H9 (cell line): Measurements from ENCODE around the gene TBCK. TPM values are rescaled to one million over a fixed set of nuclear protein-coding genes. Genes with fewer than 3 reads are reported as not detected.
A peak's percentile ranks its signal among the peaks of the same experiment; 100 is the strongest.

Experiments used
- DNase-seq: peaks from one replicate; pipeline ENCODE4 v3.0.0-alpha.2; 2017
- H2AFZ ChIP-seq: one replicate; pipeline ENCODE4 v1.6.1; 2013; ENCODE audit warnings: mild to moderate bottlenecking, low read length, control low read depth, moderate library complexity
- H2AK5ac ChIP-seq: 2 replicates; pipeline ENCODE4 v1.6.1; 2013; ENCODE audit warnings: low read length, control low read depth, mixed read lengths; ENCODE audit not compliant: insufficient read length
- H2BK120ac ChIP-seq: one replicate; pipeline ENCODE4 v1.6.1; 2013; ENCODE audit warnings: low read depth, mild to moderate bottlenecking, low read length, control low read depth, inconsistent platforms; ENCODE audit not compliant: poor library complexity, severe bottlenecking
- H2BK12ac ChIP-seq: 2 replicates; pipeline ENCODE4 v1.6.1; 2013; ENCODE audit warnings: low read length, control low read depth, mixed read lengths, low read depth; ENCODE audit not compliant: insufficient read length
- H2BK15ac ChIP-seq: 2 replicates; pipeline ENCODE4 v1.6.1; 2013; ENCODE audit warnings: low read depth, low read length, control low read depth
- H2BK20ac ChIP-seq: one replicate; pipeline ENCODE4 v1.6.1; 2013; ENCODE audit warnings: low read depth, mild to moderate bottlenecking, low read length, control low read depth, inconsistent platforms; ENCODE audit not compliant: poor library complexity, severe bottlenecking
- H2BK5ac ChIP-seq: 2 replicates; pipeline ENCODE4 v1.6.1; 2013; ENCODE audit warnings: low read length, control low read depth, mixed read lengths; ENCODE audit not compliant: insufficient read length
- H3K14ac ChIP-seq: 2 replicates; pipeline ENCODE4 v1.6.1; 2013; ENCODE audit warnings: low read length, control low read depth; ENCODE audit not compliant: insufficient read depth
- H3K18ac ChIP-seq: 2 replicates; pipeline ENCODE4 v1.6.1; 2013; ENCODE audit warnings: low read depth, mild to moderate bottlenecking, mixed read lengths, low read length, control low read depth; ENCODE audit not compliant: insufficient read length
- H3K23ac ChIP-seq: 2 replicates; pipeline ENCODE4 v1.6.1; 2013; ENCODE audit warnings: low read length, control low read depth, mixed read lengths, low read depth; ENCODE audit not compliant: insufficient read length
- H3K23me2 ChIP-seq: 2 replicates; pipeline ENCODE4 v1.6.1; 2013; ENCODE audit warnings: low read depth, mild to moderate bottlenecking, mixed read lengths, low read length, control low read depth; ENCODE audit not compliant: insufficient read length, poor library complexity, severe bottlenecking
- H3K27ac ChIP-seq: 2 replicates; pipeline ENCODE4 v1.5.1; 2013; ENCODE audit warnings: low read length, control low read depth, mixed read lengths, low read depth; ENCODE audit not compliant: insufficient read length
- H3K27me3 ChIP-seq: 2 replicates; pipeline ENCODE4 v1.6.1; 2013; ENCODE audit warnings: low read length, control low read depth, inconsistent platforms; ENCODE audit not compliant: insufficient read depth
- H3K4ac ChIP-seq: 2 replicates; pipeline ENCODE4 v1.6.1; 2013; ENCODE audit warnings: low read depth, mild to moderate bottlenecking, control low read depth, inconsistent platforms, low read length, moderate library complexity
- H3K4me1 ChIP-seq: 2 replicates; pipeline ENCODE4 v1.6.1; 2013; ENCODE audit warnings: low read length, control low read depth, inconsistent platforms; ENCODE audit not compliant: insufficient read depth
- H3K4me2 ChIP-seq: 2 replicates; pipeline ENCODE4 v1.6.1; 2013; ENCODE audit warnings: low read length, control low read depth, mixed read lengths; ENCODE audit not compliant: insufficient read length, insufficient read depth
- H3K56ac ChIP-seq: 2 replicates; pipeline ENCODE4 v1.6.1; 2013; ENCODE audit warnings: low read depth, mild to moderate bottlenecking, mixed read lengths, low read length, control low read depth; ENCODE audit not compliant: insufficient read length
- H3K79me1 ChIP-seq: 2 replicates; pipeline ENCODE4 v1.6.1; 2013; ENCODE audit warnings: low read depth, mild to moderate bottlenecking, moderate library complexity, low read length, control low read depth, inconsistent platforms; ENCODE audit not compliant: insufficient read depth, poor library complexity, severe bottlenecking
- H3K79me2 ChIP-seq: 2 replicates; pipeline ENCODE4 v1.6.1; 2013; ENCODE audit warnings: low read length, control low read depth, inconsistent platforms; ENCODE audit not compliant: insufficient read depth
- H3K9ac ChIP-seq: 2 replicates; pipeline ENCODE4 v1.6.1; 2013; ENCODE audit warnings: low read length, control low read depth, mixed read lengths; ENCODE audit not compliant: insufficient read length; ENCODE audit errors: extremely low read depth
- H3K9me3 ChIP-seq: one replicate; pipeline ENCODE4 v1.6.1; 2013; ENCODE audit warnings: low read depth, low read length, inconsistent platforms; ENCODE audit not compliant: control insufficient read depth
- H3T11ph ChIP-seq: one replicate; pipeline ENCODE4 v1.6.1; 2013; ENCODE audit warnings: mild to moderate bottlenecking, low read length, control low read depth, inconsistent platforms
- H4K20me1 ChIP-seq: one replicate; pipeline ENCODE4 v1.6.1; 2013; ENCODE audit not compliant: control insufficient read depth, insufficient read length, insufficient read depth
- H4K5ac ChIP-seq: 2 replicates; pipeline ENCODE4 v1.6.1; 2013; ENCODE audit warnings: low read depth, mild to moderate bottlenecking, mixed read lengths, low read length, control low read depth; ENCODE audit not compliant: insufficient read length
- H4K8ac ChIP-seq: replicated peaks from 2 replicates; pipeline ENCODE4 v1.6.1; 2013; ENCODE audit warnings: low read length, control low read depth, mixed read lengths, low read depth; ENCODE audit not compliant: insufficient read length
- H4K91ac ChIP-seq: 2 replicates; pipeline ENCODE4 v1.6.1; 2013; ENCODE audit warnings: low read depth, mild to moderate bottlenecking, moderate library complexity, mixed read lengths, low read length, control low read depth; ENCODE audit not compliant: insufficient read length
- H3K27ac Mint-ChIP-seq, 3 experiments: 2 replicates in 2 of 3; 3 replicates in 1 of 3; pipeline ENCODE4 v1.8.0; 2020 to 2021; ENCODE audit warnings: mixed read lengths in 3 of 3, mild to moderate bottlenecking in 1 of 3, moderate library complexity in 1 of 3
- H3K27me3 Mint-ChIP-seq: 2 replicates; pipeline ENCODE4 v1.8.0; 2021; ENCODE audit warnings: low read depth, mild to moderate bottlenecking, moderate library complexity, mixed read lengths
- H3K36me3 Mint-ChIP-seq, 3 experiments: 2 replicates in 2 of 3; 3 replicates in 1 of 3; pipeline ENCODE4 v1.8.0; 2020 to 2021; ENCODE audit warnings: low read depth in 3 of 3, mixed read lengths in 3 of 3; ENCODE audit not compliant: insufficient read depth in 1 of 3
- H3K4me1 Mint-ChIP-seq, 2 experiments: 2 replicates each; pipeline ENCODE4 v1.8.0; 2020; ENCODE audit warnings: mixed read lengths in 2 of 2
- H3K4me3 Mint-ChIP-seq, 2 experiments: 2 replicates in 1 of 2; 3 replicates in 1 of 2; pipeline ENCODE4 v1.8.0; 2020 to 2021; ENCODE audit warnings: mild to moderate bottlenecking in 2 of 2, mixed read lengths in 2 of 2, moderate library complexity in 1 of 2
- H3K9me3 Mint-ChIP-seq, 2 experiments: 2 replicates in 1 of 2; 3 replicates in 1 of 2; pipeline ENCODE4 v1.8.0; 2020; ENCODE audit warnings: mild to moderate bottlenecking in 2 of 2, mixed read lengths in 2 of 2, moderate library complexity in 1 of 2
- WGBS: extraction: QIAGEN DNeasy Blood & Tissue Kit; methylation state at CpG from one replicate; pipeline ENCODE4 v1.1.7; 2013; ENCODE audit warnings: missing lambda C conversion rate, low lambda C conversion rate, mixed read lengths; ENCODE audit not compliant: insufficient read length; ENCODE audit errors: extremely low coverage; 5-methylcytosine and 5-hydroxymethylcytosine counted together
- total RNA-seq: library from RNA; stranded (reverse); gene quantifications from 2 replicates; pipeline ENCODE4 v1.2.1, GENCODE V29; 2021
- TF ChIP-seq, protein P1 (sequence below): fragments of 200-600 bp; sonication (generic); conservative IDR thresholded peaks from 3 replicates; pipeline ENCODE4 v1.8.0; 2021; ENCODE audit warnings: antibody characterized with exemption, mild to moderate bottlenecking

The TBCK gene
- total RNA-seq, 1 experiment from 2014 or later, result 22.1 TPM

DNA sequence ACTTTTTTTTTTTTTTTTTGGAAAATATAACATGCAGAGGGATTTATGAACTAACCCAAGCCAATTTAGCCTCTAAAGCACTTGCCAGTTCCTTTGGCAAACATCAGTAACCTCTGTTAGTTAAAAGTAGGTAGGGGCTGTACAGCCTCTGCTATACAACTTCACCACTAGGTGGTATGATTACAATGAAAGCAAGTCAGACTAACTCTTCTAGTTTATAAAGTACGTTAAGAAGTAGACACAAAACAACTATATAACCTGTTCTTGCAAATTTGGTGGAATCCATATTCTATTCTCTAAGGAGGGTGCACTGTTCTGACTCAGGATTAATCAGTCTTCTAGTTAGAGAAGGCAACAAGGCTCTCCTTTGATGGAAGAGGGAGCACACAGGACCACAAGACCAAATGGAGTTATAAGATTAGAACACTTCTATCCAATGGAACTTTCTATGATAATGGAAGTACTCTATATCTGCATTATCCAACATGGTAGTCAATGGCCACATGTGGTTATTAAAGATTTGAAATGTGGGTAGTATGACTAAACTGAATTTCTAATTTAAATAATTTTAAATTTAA is 13.1 kb upstream of the TBCK start:
- Mint-ChIP-seq H3K27ac (no peak overlapping the region), H3K27me3 (no peaks in the 10 kb centered on the region), H3K4me1 (peaks cover 4 to 5% of the 10 kb centered on the region in 2 experiments; a peak in 2 of 4 replicates), H3K4me3 (no peak overlapping the region), H3K9me3 (no peaks in the 10 kb centered on the region), H3K36me3 (peaks cover 8 to 42% (median 42%) of the 10 kb centered on the region in 3 experiments; a peak in 6 of 7 replicates)
- Histone ChIP-seq H3K9ac (no peak overlapping the region), H2BK15ac (no peak overlapping the region), H3K4ac (no peak overlapping the region), H4K8ac (no peak overlapping the region), H3K79me1 (no peaks in the 10 kb centered on the region), H3K79me2 (no peaks in the 10 kb centered on the region), H3K4me2 (no peak overlapping the region), H3T11ph (no peak overlapping the region), H3K14ac (no peak overlapping the region), H3K18ac (no peak overlapping the region), H4K91ac (no peak overlapping the region), H3K9me3 (no peaks in the 10 kb centered on the region), H3K56ac (no peak overlapping the region), H2AFZ (no peak overlapping the region), H2BK12ac (no peak overlapping the region), H2BK5ac (no peak overlapping the region), H3K23me2 (no peaks in the 10 kb centered on the region), H2BK120ac (no peak overlapping the region), H4K5ac (no peak overlapping the region), H2AK5ac (no peak overlapping the region), H3K23ac (no peak overlapping the region), H3K27me3 (no peaks in the 10 kb centered on the region), H4K20me1 (no peaks in the 10 kb centered on the region), H2BK20ac (no peak overlapping the region), H3K4me1 (no peaks in the 10 kb centered on the region), H3K27ac (no peak overlapping the region)
- no peak for DNase-seq
- TF ChIP-seq, protein P1, sequence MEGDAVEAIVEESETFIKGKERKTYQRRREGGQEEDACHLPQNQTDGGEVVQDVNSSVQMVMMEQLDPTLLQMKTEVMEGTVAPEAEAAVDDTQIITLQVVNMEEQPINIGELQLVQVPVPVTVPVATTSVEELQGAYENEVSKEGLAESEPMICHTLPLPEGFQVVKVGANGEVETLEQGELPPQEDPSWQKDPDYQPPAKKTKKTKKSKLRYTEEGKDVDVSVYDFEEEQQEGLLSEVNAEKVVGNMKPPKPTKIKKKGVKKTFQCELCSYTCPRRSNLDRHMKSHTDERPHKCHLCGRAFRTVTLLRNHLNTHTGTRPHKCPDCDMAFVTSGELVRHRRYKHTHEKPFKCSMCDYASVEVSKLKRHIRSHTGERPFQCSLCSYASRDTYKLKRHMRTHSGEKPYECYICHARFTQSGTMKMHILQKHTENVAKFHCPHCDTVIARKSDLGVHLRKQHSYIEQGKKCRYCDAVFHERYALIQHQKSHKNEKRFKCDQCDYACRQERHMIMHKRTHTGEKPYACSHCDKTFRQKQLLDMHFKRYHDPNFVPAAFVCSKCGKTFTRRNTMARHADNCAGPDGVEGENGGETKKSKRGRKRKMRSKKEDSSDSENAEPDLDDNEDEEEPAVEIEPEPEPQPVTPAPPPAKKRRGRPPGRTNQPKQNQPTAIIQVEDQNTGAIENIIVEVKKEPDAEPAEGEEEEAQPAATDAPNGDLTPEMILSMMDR, result peak; percentile 76
- whole genome bisulfite sequencing, result no CpG with 5 or more reads among the region's 1 CpG
